Measurements from ENCODE around the gene MDN1. TPM values are rescaled to one million over a fixed set of nuclear protein-coding genes. Genes with fewer than 3 reads are reported as not detected.

MDN1 gene
- total RNA-seq, 1 experiment from 2014 or later, result 117 TPM

- H3K18ac ChIP-seq (ENCODE audit: insufficient read length, low read depth, low read length), result no peak overlapping the region
- H4K8ac ChIP-seq (replicated peaks; ENCODE audit: insufficient read length, low read depth, low read length), result no peak overlapping the region
- no peak overlapping the region for H3K27ac ChIP-seq (ENCODE audit: insufficient read length, low read depth, low read length)
- 0 out of 4 replicates have a peak, but pooled peaks cover 0 to 3% of the 10 kb centered on the region in 2 experiments for H3K4me1 Mint-ChIP-seq
- no peak overlapping the region for H2BK12ac ChIP-seq (ENCODE audit: insufficient read length, low read depth, low read length)
- no peak overlapping the region for H4K91ac ChIP-seq (ENCODE audit: insufficient read length, low read depth, low read length)
- H3K79me1 ChIP-seq (ENCODE audit: insufficient read depth, low read depth, low read length, poor library complexity, severe bottlenecking), result no peaks in the 10 kb centered on the region
- H2BK15ac ChIP-seq (ENCODE audit: low read depth, low read length), result no peak overlapping the region
- H3K79me2 ChIP-seq (ENCODE audit: insufficient read depth, low read length), result no peaks in the 10 kb centered on the region
- TF ChIP-seq CTCF (conservative IDR thresholded peaks at IDR 0.05), result no peak
- peak overlapping the region in 1 of 3 experiments; percentile 37; a peak in 1 of 7 replicates for H3K27ac Mint-ChIP-seq
- H4K20me1 ChIP-seq (ENCODE audit: control insufficient read depth, insufficient read depth, insufficient read length), result no peaks in the 10 kb centered on the region
- H2AFZ ChIP-seq (ENCODE audit: low read length), result no peak overlapping the region
- H3K36me3 Mint-ChIP-seq (ENCODE audit: insufficient read depth in 1 of 3, low read depth in 3 of 3), result peaks cover 54 to 96% (median 74%) of the 10 kb centered on the region in 3 experiments
- no peak overlapping the region for H4K5ac ChIP-seq (ENCODE audit: insufficient read length, low read depth, low read length)
- no peaks in the 10 kb centered on the region for H3K4me1 ChIP-seq (ENCODE audit: insufficient read depth, low read length)
- no peak for DNase-seq
- no peak overlapping the region for H3K4ac ChIP-seq (ENCODE audit: low read depth, low read length)
- H3K56ac ChIP-seq (ENCODE audit: insufficient read length, low read depth, low read length), result no peak overlapping the region
- H3K14ac ChIP-seq (ENCODE audit: insufficient read depth, low read length), result no peak overlapping the region
- no peak overlapping the region for H2BK120ac ChIP-seq (ENCODE audit: low read depth, low read length, poor library complexity, severe bottlenecking)
- H3K4me3 Mint-ChIP-seq, result no peak overlapping the region
- no peaks in the 10 kb centered on the region for H3K27me3 Mint-ChIP-seq (ENCODE audit: low read depth)
- H3T11ph ChIP-seq (ENCODE audit: low read length), result no peak overlapping the region
- no peaks in the 10 kb centered on the region for H3K9me3 Mint-ChIP-seq
- H2AK5ac ChIP-seq (ENCODE audit: insufficient read length, low read length), result no peak overlapping the region
- H3K9me3 ChIP-seq (ENCODE audit: control insufficient read depth, low read depth, low read length), result no peaks in the 10 kb centered on the region
- no peaks in the 10 kb centered on the region for H3K23me2 ChIP-seq (ENCODE audit: insufficient read length, low read depth, low read length, poor library complexity, severe bottlenecking)
- H2BK20ac ChIP-seq (ENCODE audit: low read depth, low read length, poor library complexity, severe bottlenecking), result no peak overlapping the region
- no CpG with 5 or more reads among the region's 3 CpGs for WGBS (ENCODE audit: extremely low coverage, insufficient read length, low lambda C conversion rate)
- H3K9ac ChIP-seq (ENCODE audit: extremely low read depth, insufficient read length, low read length), result no peak overlapping the region
- no peak overlapping the region for H3K23ac ChIP-seq (ENCODE audit: insufficient read length, low read depth, low read length)
- no peak overlapping the region for H3K4me2 ChIP-seq (ENCODE audit: insufficient read depth, insufficient read length, low read length)
- no peak overlapping the region for H2BK5ac ChIP-seq (ENCODE audit: insufficient read length, low read length)
- no peaks in the 10 kb centered on the region for H3K27me3 ChIP-seq (ENCODE audit: insufficient read depth, low read length)
Observed at GRCh38 chr6:89769572-89769971, 50.0 kb downstream of the MDN1 start.
